IPS-NIHi11 (cell line): ENCODE data around the gene SDR39U1.

ENCODE experiments used
- DNase-seq: peaks from one replicate; pipeline ENCODE4 v3.0.0; 2012; ENCODE audit warnings: mixed read lengths, low spot score

Gene SDR39U1

GRCh38 chr14:24390701-24391468 lies 51.7 kb downstream of the SDR39U1 start:
- no peak for DNase-seq
